ENCODE results near the gene PPP6R2. TPM values are rescaled to one million over a fixed set of nuclear protein-coding genes. Genes with fewer than 3 reads are reported as not detected.

PPP6R2 gene
- total RNA-seq, 4 donors from 2014 or later: 23.8 to 86.3 (median 37.0) TPM

DNA sequence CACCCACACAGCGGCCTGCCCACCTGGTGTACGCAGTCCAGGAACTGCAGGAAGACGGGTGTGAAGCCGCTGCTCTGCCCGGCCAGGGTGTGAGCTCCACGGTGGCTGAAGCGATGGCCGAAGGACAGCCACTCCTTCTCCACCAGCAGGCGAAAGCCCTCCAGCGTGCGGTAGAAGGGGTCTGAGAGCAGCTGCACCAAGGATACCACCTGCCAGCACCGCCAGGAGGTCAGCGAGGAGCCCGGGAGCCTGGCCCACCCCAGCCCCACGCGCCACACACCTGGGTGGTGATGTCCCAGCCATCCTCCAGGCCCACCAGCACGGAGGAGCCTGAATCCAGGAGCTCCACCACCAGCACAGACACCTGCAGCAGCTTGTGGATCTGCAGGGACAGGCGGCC lies 112.1 kb downstream of the PPP6R2 start:
- no peak for TF ChIP-seq CTCF (IDR thresholded peaks at IDR 0.05; ENCODE audit: low read depth)

GRCh38 chr22:50456026-50456425 lies 112.9 kb downstream of the PPP6R2 start:
- no peak for TF ChIP-seq CTCF (IDR thresholded peaks at IDR 0.05; ENCODE audit: low read depth)

DNA sequence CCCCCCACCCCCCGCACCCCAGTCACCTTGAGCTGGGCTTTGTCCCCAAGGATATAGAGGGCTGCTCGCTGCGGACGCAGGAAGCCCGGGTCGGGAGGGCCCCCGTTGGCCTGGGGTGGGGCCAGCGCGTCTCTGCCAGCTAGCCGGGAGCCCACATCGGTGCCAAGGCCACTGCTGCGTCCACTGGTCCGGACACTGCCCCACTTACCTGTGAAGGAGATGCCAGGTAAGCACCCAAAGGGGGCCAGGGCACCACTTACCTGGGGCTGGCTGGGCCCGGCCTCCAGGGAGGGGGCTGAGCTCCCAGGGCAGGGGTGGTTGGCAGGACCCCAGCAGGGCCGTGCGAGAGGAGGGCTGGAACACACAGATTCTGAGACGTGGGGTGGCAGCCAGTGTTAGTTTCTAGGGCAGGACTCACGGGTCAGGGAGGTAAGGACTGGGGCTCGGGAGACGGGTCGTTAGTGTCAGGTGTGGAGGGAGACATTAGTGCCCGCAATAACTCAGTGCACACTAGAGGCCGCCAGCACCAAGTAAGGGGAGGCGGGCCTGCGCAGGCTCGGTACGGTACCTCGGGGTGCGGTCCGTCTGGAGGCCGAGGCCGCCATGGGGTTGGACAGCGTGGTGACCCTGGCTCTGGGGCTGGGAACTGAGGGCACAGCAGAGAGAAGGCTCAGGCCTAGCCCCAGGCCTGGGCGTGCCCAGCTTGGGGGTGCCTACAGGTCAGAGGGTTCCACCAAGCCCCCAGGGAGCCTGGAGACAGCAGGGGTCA lies 113.5 kb downstream of the PPP6R2 start:
- no peak for TF ChIP-seq CTCF (IDR thresholded peaks at IDR 0.05; ENCODE audit: low read depth)

DNA sequence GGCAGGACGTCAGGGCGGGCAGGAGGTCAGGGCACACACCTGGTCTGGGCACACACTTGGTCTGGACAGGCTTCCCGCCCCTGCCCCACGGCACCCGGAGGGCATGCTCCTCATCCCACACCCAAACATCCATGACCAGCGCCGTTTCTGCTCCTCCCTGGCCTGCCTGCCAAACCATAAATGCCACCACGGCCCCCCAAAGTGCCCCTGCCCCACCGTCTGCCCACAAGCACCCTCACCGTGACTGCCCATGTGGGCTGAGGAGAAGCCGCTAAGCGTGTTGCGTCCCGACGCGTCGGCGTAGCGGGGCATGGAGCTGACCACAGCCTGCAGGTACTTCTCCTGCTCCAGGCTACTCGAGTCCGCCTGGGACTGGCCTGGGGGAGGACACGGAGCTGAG lies 115.9 kb downstream of the PPP6R2 start:
- no peak for TF ChIP-seq CTCF (IDR thresholded peaks at IDR 0.05; ENCODE audit: low read depth)

DNA sequence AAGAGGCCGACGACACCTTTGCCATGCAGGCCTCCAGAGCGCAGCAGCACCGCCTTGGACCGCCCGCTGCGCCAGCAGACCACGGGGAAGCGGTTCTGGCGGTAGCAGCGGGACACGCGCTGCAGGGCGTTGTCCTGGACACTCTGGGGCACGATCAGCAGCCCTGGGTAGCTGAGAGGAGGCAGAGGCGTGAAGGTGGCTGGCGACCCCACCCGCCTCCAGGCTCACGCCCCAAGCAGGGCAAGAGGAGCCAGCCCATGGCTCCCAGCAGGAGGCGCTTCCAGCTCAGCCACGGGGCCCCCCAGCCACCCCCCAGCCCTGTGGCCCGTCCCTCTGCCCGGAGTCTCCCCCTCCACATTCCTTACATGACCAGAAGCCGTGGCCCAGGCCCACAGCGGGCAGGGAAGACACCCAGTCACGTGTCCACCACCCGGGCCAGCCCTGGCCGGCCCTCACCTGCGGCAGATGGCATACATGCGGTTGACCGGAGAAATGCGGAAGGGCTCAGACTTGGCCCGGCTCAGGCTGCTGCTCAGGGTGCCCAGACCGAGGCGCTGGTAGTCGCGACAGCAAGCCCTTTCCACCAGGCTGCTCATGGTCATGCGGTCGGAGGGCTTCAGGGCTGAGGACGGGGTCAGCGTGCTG lies 116.5 kb downstream of the PPP6R2 start:
- TF ChIP-seq CTCF (IDR thresholded peaks at IDR 0.05; ENCODE audit: low read depth): no peak

GRCh38 chr22:50460938-50461337 lies 117.8 kb downstream of the PPP6R2 start:
- TF ChIP-seq CTCF (IDR thresholded peaks at IDR 0.05; ENCODE audit: low read depth): no peak

DNA sequence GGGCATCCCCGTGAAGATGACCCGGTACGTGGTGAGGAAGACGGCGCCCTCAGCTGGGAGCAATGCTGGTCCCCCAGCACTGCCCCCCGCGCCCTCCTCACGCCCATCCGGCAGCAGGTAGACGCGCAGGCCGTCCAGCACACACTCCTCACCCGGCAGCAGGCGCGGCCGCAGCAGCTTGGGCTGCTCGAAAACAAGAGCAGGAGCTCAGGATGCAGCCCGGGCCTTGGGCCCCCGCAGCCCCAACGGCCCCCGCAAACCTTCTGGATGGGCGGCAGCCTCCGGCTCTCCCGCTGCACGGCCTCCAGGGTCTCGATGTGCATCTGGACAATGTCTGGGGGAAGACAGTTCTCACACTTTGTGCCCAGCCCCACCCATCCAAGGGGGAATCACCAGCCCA lies 118.4 kb downstream of the PPP6R2 start:
- no peak for TF ChIP-seq CTCF (IDR thresholded peaks at IDR 0.05; ENCODE audit: low read depth)

Data from subcutaneous adipose tissue (tissue), 4 donors.